Ascending aorta (tissue), 2 donors: Measurements from ENCODE around the gene VASH2. TPM values are rescaled to one million over a fixed set of nuclear protein-coding genes. Genes with fewer than 3 reads are reported as not detected.

ENCODE experiments used
- DNase-seq, 2 donors: peaks; one replicate each; pipeline ENCODE4 v3.0.0-alpha.2; 2019; ENCODE audit warnings: low spot score in 2 of 2
- H3K27ac ChIP-seq, 2 donors: fragments of 200-600 bp; sonication (generic); one replicate each; pipeline ENCODE4 v1.5.1; 2016 to 2017; ENCODE audit warnings: mild to moderate bottlenecking in 1 of 2
- H3K27me3 ChIP-seq: fragments of 200-600 bp; sonication (generic); one replicate; pipeline ENCODE4 v1.5.1; 2017
- H3K36me3 ChIP-seq, 2 donors: fragments of 200-600 bp; sonication (generic); one replicate each; pipeline ENCODE4 v1.5.1; 2016
- H3K4me1 ChIP-seq, 2 donors: fragments of 200-600 bp; sonication (generic); one replicate each; pipeline ENCODE4 v1.5.1; 2016 to 2017; ENCODE audit warnings: mild to moderate bottlenecking in 1 of 2
- H3K4me3 ChIP-seq, 2 donors: fragments of 200-600 bp; sonication (generic); one replicate each; pipeline ENCODE4 v1.5.1; 2016 to 2017; ENCODE audit warnings: mild to moderate bottlenecking in 1 of 2
- H3K9me3 ChIP-seq, 2 donors: fragments of 200-600 bp; sonication (generic); one replicate each; pipeline ENCODE4 v1.5.1; 2016
- CTCF ChIP-seq, 3 experiments: fragments of 200-600 bp in 2 of 3; fragments of 450-650 bp in 1 of 3; sonication (generic) in 2 of 3; IDR thresholded peaks; one replicate each; pipeline ENCODE4 v1.5.1; 2016 to 2019; ENCODE audit warnings: antibody characterized with exemption in 3 of 3, mild to moderate bottlenecking in 1 of 3, moderate library complexity in 1 of 3
- intact Hi-C: fragments of 100-400 bp; cut with DNase I; formaldehyde crosslinking; loops from one replicate; pipeline ENCODE4 v1.15.1; 2023
- total RNA-seq: library from RNA; depleted of rRNA; stranded (reverse); fragments of >200 nt; gene quantifications from one replicate; pipeline ENCODE4 v1.1.0, GENCODE V29; 2016

The VASH2 gene
- total RNA-seq, 1 donor from 2014 or later = 0.11 TPM

DNA sequence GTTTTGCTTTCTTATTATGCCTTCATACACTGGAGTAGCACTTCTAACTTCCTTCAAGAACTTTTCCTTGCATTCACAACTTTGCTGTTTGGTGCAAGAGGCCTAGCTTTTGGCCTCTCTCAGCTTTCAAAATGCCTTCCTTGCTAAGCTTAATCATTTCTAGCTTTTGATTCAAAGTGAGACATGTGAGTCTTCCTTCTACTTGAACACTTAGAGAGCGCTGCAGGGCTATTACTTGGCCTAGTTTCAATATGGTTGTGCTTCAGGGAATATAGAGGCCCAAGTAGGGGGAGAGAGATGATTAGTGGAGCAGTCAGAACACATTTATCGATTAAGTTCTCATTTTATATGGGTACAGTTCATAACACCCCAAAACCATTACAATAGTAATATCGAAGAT lies 52.9 kb downstream of the VASH2 start:
- Histone ChIP-seq H3K27me3 (no peaks in the 10 kb centered on the region), H3K4me3 (no peak overlapping the region), H3K36me3 (peaks cover 31 to 61% of the 10 kb centered on the region in 2 donors), H3K9me3 (no peaks in the 10 kb centered on the region), H3K27ac (no peak overlapping the region), H3K4me1 (no peaks in the 10 kb centered on the region)
- DNase-seq = no peak
- intact Hi-C loops = no loop called here
- TF ChIP-seq CTCF (IDR thresholded peaks at IDR 0.05) = no peak

- peaks cover 28 to 53% of the 10 kb centered on the region in 2 donors for H3K36me3 ChIP-seq
- TF ChIP-seq CTCF (IDR thresholded peaks at IDR 0.05) = no peak
Measured at GRCh38 chr1:213008564-213008963, 58.2 kb downstream of the VASH2 start.

GRCh38 chr1:213014642-213015041 lies 64.3 kb downstream of the VASH2 start:
- H3K4me1 ChIP-seq = peaks cover 5 to 12% of the 10 kb centered on the region in 2 donors
- H3K36me3 ChIP-seq = peaks cover 3 to 8% of the 10 kb centered on the region in 2 donors
- intact Hi-C loops = loop anchor here (1.0 to 10.0 kb wide), 4 partner anchors 37 to 560 kb away; partner anchors contain the start of genes FLVCR1, NSL1, RPS6KC1 and TATDN3
- no peaks in the 10 kb centered on the region for H3K9me3 ChIP-seq
- H3K4me3 ChIP-seq = peak overlapping the region; percentile 74 to 81
- DNase-seq = no peak
- TF ChIP-seq CTCF (IDR thresholded peaks at IDR 0.05) = no peak
- no peaks in the 10 kb centered on the region for H3K27me3 ChIP-seq
- peak overlapping the region; percentile 88 to 91 for H3K27ac ChIP-seq

More at GRCh38 chr1:213008564-213008963, 58.2 kb downstream of the VASH2 start:
- Histone ChIP-seq H3K27ac (no peak overlapping the region), H3K9me3 (no peaks in the 10 kb centered on the region), H3K4me1 (no peaks in the 10 kb centered on the region), H3K27me3 (no peaks in the 10 kb centered on the region), H3K4me3 (no peak overlapping the region)
- no peak for DNase-seq
- intact Hi-C loops = no loop called here

DNA sequence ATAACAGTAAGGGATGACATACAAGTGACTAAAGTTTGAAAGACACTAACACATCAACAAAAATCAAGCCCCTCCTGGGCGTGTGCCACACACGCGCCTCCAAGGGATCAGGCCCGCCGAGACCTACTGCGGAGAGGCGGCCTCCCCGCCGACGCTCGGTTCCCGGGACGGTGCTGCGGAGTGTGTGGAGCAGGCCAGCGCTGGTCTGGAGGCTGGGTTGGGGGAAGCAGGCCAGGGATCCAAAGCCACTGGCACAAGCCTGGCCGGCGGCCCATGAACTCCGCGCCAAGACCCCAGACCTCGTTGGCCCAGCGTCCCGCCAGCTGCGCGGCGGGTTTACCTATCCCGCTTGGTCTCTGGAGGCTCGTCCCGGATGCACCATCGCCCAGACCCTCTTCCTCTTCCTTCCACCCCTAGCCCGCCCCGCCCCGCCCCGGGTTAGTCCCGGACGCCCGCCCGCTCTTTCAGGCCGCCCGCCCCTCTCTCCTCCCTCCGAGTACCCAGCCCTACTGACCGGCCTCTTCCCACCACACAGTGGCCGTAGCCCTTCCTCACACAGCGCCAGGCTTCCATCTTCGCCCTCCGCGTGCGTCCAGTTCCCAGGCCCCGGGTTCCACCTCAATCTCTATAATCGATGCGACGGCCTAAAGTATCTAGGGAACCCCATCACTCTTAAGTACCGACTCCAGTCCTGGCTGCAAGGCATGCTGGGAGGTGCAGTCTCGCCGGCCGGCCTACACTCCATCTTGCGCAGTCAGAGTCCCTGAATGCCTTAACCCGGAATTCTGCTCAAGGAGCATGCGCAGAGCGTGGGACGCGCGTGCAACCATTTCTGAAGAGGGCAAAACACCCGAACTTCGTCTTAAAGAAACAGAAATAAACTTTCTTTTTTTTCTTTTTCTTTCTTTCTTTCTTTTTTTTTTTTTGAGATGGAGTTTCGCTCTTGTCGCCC lies 65.0 kb downstream of the VASH2 start, which contains the start of gene ANGEL2:
TSS of gene ANGEL2 (minus strand) at position 769 of the 952 bp plus-strand sequence. CDS start at position 573, 196 bp downstream.
- Histone ChIP-seq H3K27me3 (no peaks in the 10 kb centered on the region), H3K4me1 (peaks cover 5 to 12% of the 10 kb centered on the region in 2 donors), H3K36me3 (peaks cover 0 to 8% of the 10 kb centered on the region in 2 donors), H3K27ac (peak within 1 kb of the TSS; percentile 88 to 91), H3K9me3 (no peaks in the 10 kb centered on the region), H3K4me3 (peak within 1 kb of the TSS; percentile 74 to 81)
- DNase-seq = peak; percentile 90 to 98
- intact Hi-C loops = loop anchor here (1.0 to 10.0 kb wide), 4 partner anchors 36 to 561 kb away; partner anchors contain the start of genes FLVCR1, NSL1, RPS6KC1 and TATDN3
- TF ChIP-seq CTCF (IDR thresholded peaks at IDR 0.05) = no peak

GRCh38 chr1:213017447-213018273 lies 67.3 kb downstream of the VASH2 start:
- DNase-seq = no peak
- Histone ChIP-seq H3K27me3 (no peaks in the 10 kb centered on the region), H3K9me3 (no peaks in the 10 kb centered on the region), H3K27ac (no peak overlapping the region), H3K4me1 (peaks cover 5 to 12% of the 10 kb centered on the region in 2 donors), H3K4me3 (no peak overlapping the region), H3K36me3 (peaks cover 0 to 3% of the 10 kb centered on the region in 2 donors)
- no peak for TF ChIP-seq CTCF (IDR thresholded peaks at IDR 0.05)
- intact Hi-C loops = loop anchor here (5.0 to 10.0 kb wide), 2 partner anchors 225 to 563 kb away; partner anchors contain the start of genes NSL1 and TATDN3
